Right cardiac atrium (tissue), 5 donors: ENCODE measurements around the gene CCDC124. TPM values are rescaled to one million over a fixed set of nuclear protein-coding genes. Genes with fewer than 3 reads are reported as not detected.

ENCODE experiments used
- ATAC-seq, 2 donors: fragments of 200-7000 bp; cut with Tn5 transposase; one replicate each; pipeline versions ENCODE4 v1.8.0 to v1.9.1; 2020; ENCODE audit warnings: moderate library complexity in 2 of 2, mild to moderate bottlenecking in 1 of 2
- DNase-seq, 3 donors: peaks; one replicate each; pipeline ENCODE4 v3.0.0-alpha.2; 2020
- H3K27ac ChIP-seq: one replicate; pipeline ENCODE4 v1.5.1; 2013; ENCODE audit warnings: mild to moderate bottlenecking, low read length, control low read depth, moderate library complexity
- H3K27me3 ChIP-seq: one replicate; pipeline ENCODE4 v1.6.1; 2013; ENCODE audit not compliant: control insufficient read depth, insufficient read depth
- H3K4me1 ChIP-seq: one replicate; pipeline ENCODE4 v1.6.1; 2013; ENCODE audit warnings: low read length; ENCODE audit not compliant: control insufficient read depth, insufficient read depth
- H3K4me3 ChIP-seq: one replicate; pipeline ENCODE4 v1.5.1; 2013; ENCODE audit warnings: low read length, control low read depth
- H3K9me3 ChIP-seq: one replicate; pipeline ENCODE4 v1.6.1; 2013; ENCODE audit warnings: low read length; ENCODE audit not compliant: control insufficient read depth
- WGBS: extraction: QIAGEN DNeasy Blood & Tissue Kit; methylation state at CpG from one replicate; pipeline ENCODE4 v1.1.7; 2013; 5-methylcytosine and 5-hydroxymethylcytosine counted together
- intact Hi-C, 4 donors: fragments of 100-400 bp; cut with DNase I; formaldehyde crosslinking; loops; one replicate each; pipeline versions ENCODE4 v1.11.0 to v1.14.0; 2022 to 2023
- polyA plus RNA-seq: library from polyadenylated mRNA; stranded (reverse); fragments of 200-250 nt; gene quantifications from one replicate; pipeline ENCODE4 v1.2.3, GENCODE V29; 2013
- total RNA-seq, 4 donors: library from RNA; stranded (reverse); fragmentation: NEBNext Ultra II Directional; extraction: Animal tissue kit (Norgen Biotek cat#: 25700); gene quantifications; one replicate each; pipeline ENCODE4 v1.2.1, GENCODE V29; 2021
- donor health status: healthy with polysubstance abuse.
- donor health status: DM: no; HTN: yes; CAD: no.
- donor health status: DM: no; HTN: no; CAD: no.
- donor health status: DM: no; HTN: yes; CAD: no; lungs with severe emphysema.
- donor health status: DM: yes; HTN: yes; CAD: no.

The CCDC124 gene
- total and polyA plus RNA-seq, 5 donors, result 76.1 to 136 (median 78.8) TPM

- no peak for DNase-seq
- intact Hi-C loops, result no loop called here
- Histone ChIP-seq H3K4me1 (no peaks in the 10 kb centered on the region), H3K4me3 (no peak overlapping the region), H3K27me3 (no peaks in the 10 kb centered on the region), H3K9me3 (no peaks in the 10 kb centered on the region), H3K27ac (no peak overlapping the region)
- 88% methylated on average over 3 of the region's 3 CpGs for WGBS
- no peak for ATAC-seq
Measured at GRCh38 chr19:17957149-17957849, 24.5 kb downstream of the CCDC124 start.

- no peaks in the 10 kb centered on the region for H3K4me1 ChIP-seq
- H3K27me3 ChIP-seq, result no peaks in the 10 kb centered on the region
- H3K4me3 ChIP-seq, result no peak overlapping the region
- ATAC-seq, result no peak
- H3K27ac ChIP-seq, result no peak overlapping the region
- DNase-seq, result no peak
- intact Hi-C loops, result no loop called here
- H3K9me3 ChIP-seq, result no peaks in the 10 kb centered on the region
Measured at GRCh38 chr19:17957885-17958284, 25.1 kb downstream of the CCDC124 start.

- DNase-seq (no peak), ATAC-seq (no peak)
- Histone ChIP-seq H3K27me3 (no peaks in the 10 kb centered on the region), H3K27ac (no peak overlapping the region), H3K9me3 (no peaks in the 10 kb centered on the region), H3K4me1 (no peaks in the 10 kb centered on the region), H3K4me3 (no peak overlapping the region)
- 49% methylated on average over 13 of the region's 13 CpGs for WGBS
- intact Hi-C loops, result no loop called here
Measured at GRCh38 chr19:17963936-17964691, 31.3 kb downstream of the CCDC124 start.

- H3K9me3 ChIP-seq, result no peaks in the 10 kb centered on the region
- WGBS, result 63% methylated on average over 11 of the region's 11 CpGs
- H3K27me3 ChIP-seq, result no peaks in the 10 kb centered on the region
- intact Hi-C loops, result no loop called here
- DNase-seq (no peak), ATAC-seq (no peak)
- H3K27ac ChIP-seq, result no peak overlapping the region
- H3K4me3 ChIP-seq, result no peak overlapping the region
- H3K4me1 ChIP-seq, result no peaks in the 10 kb centered on the region
Measured at GRCh38 chr19:17965370-17966128, 32.7 kb downstream of the CCDC124 start.

GRCh38 chr19:17966129-17966483 is 33.3 kb downstream of the CCDC124 start:
- intact Hi-C loops, result no loop called here
- Histone ChIP-seq H3K9me3 (no peaks in the 10 kb centered on the region), H3K27ac (no peak overlapping the region), H3K4me3 (no peak overlapping the region), H3K4me1 (no peaks in the 10 kb centered on the region), H3K27me3 (no peaks in the 10 kb centered on the region)
- DNase-seq, result no peak
- WGBS, result 55% methylated on average over 2 of the region's 2 CpGs
- no peak for ATAC-seq

GRCh38 chr19:17966550-17967256 is 33.9 kb downstream of the CCDC124 start, which contains the start of gene KCNN1:
TSS of gene KCNN1 (plus strand) at chr19:17967107. CDS start at chr19:17973889, 6,782 bp downstream.
- DNase-seq (peak in 1 of 3 donors; percentile 53), ATAC-seq (peak in 1 of 2 donors; percentile 64)
- no peaks in the 10 kb centered on the region for H3K27me3 ChIP-seq
- no peaks in the 10 kb centered on the region for H3K9me3 ChIP-seq
- H3K4me3 ChIP-seq, result peak within 1 kb of the TSS; percentile 62
- intact Hi-C loops, result no loop called here
- H3K27ac ChIP-seq, result no peak within 1 kb of the TSS
- WGBS, result 4% methylated on average over 59 of the region's 59 CpGs
- no peaks in the 10 kb centered on the region for H3K4me1 ChIP-seq

GRCh38 chr19:17967257-17968051 is 34.6 kb downstream of the CCDC124 start:
- Histone ChIP-seq H3K27ac (no peak overlapping the region), H3K9me3 (no peaks in the 10 kb centered on the region), H3K4me1 (no peaks in the 10 kb centered on the region), H3K27me3 (no peaks in the 10 kb centered on the region), H3K4me3 (peak overlapping the region; percentile 62)
- WGBS, result 10% methylated on average over 35 of the region's 35 CpGs
- DNase-seq (peak in 1 of 3 donors; percentile 36), ATAC-seq (no peak)
- intact Hi-C loops, result no loop called here

- WGBS, result 70% methylated on average over 4 of the region's 4 CpGs
- Histone ChIP-seq H3K27me3 (no peaks in the 10 kb centered on the region), H3K27ac (no peak overlapping the region), H3K4me1 (no peaks in the 10 kb centered on the region), H3K4me3 (no peak overlapping the region), H3K9me3 (no peaks in the 10 kb centered on the region)
- intact Hi-C loops, result no loop called here
- ATAC-seq (no peak), DNase-seq (peak in 1 of 3 donors; percentile 9)
Measured at GRCh38 chr19:17968362-17968761, 35.5 kb downstream of the CCDC124 start.

- ATAC-seq, result no peak
- DNase-seq, result peak in 1 of 3 donors; percentile 32
- 83% methylated on average over 19 of the region's 19 CpGs for WGBS
- Histone ChIP-seq H3K27me3 (no peaks in the 10 kb centered on the region), H3K9me3 (no peaks in the 10 kb centered on the region), H3K27ac (no peak overlapping the region), H3K4me1 (no peaks in the 10 kb centered on the region), H3K4me3 (no peak overlapping the region)
- intact Hi-C loops, result no loop called here
Measured at GRCh38 chr19:17969096-17969792, 36.4 kb downstream of the CCDC124 start.

GRCh38 chr19:17972230-17972629 is 39.4 kb downstream of the CCDC124 start:
- Histone ChIP-seq H3K27ac (no peak overlapping the region), H3K9me3 (no peaks in the 10 kb centered on the region), H3K4me1 (no peaks in the 10 kb centered on the region), H3K27me3 (no peaks in the 10 kb centered on the region), H3K4me3 (no peak overlapping the region)
- no peak for ATAC-seq
- intact Hi-C loops, result no loop called here
- DNase-seq, result no peak
- WGBS, result 83% methylated on average over 1 of the region's 1 CpG
